Testis (tissue), 2 donors: ENCODE measurements around the gene PLCL1.

Experiments
- POLR2A ChIP-seq: fragments of 450-650 bp; IDR thresholded peaks from one replicate; pipeline ENCODE4 v1.6.1; 2017; ENCODE audit warnings: antibody characterized with exemption, mild to moderate bottlenecking, moderate library complexity
- TF ChIP-seq, protein P1 (sequence below), 3 experiments: fragments of 450-650 bp in 2 of 3; fragments of 200-600 bp in 1 of 3; sonication (generic) in 1 of 3; IDR thresholded peaks; one replicate each; pipeline ENCODE4 v1.5.1; 2016 to 2019; ENCODE audit warnings: antibody characterized with exemption in 3 of 3, mild to moderate bottlenecking in 2 of 3, moderate library complexity in 1 of 3

- TF ChIP-seq, protein P1, sequence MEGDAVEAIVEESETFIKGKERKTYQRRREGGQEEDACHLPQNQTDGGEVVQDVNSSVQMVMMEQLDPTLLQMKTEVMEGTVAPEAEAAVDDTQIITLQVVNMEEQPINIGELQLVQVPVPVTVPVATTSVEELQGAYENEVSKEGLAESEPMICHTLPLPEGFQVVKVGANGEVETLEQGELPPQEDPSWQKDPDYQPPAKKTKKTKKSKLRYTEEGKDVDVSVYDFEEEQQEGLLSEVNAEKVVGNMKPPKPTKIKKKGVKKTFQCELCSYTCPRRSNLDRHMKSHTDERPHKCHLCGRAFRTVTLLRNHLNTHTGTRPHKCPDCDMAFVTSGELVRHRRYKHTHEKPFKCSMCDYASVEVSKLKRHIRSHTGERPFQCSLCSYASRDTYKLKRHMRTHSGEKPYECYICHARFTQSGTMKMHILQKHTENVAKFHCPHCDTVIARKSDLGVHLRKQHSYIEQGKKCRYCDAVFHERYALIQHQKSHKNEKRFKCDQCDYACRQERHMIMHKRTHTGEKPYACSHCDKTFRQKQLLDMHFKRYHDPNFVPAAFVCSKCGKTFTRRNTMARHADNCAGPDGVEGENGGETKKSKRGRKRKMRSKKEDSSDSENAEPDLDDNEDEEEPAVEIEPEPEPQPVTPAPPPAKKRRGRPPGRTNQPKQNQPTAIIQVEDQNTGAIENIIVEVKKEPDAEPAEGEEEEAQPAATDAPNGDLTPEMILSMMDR (IDR thresholded peaks at IDR 0.05): no peak
- no peak for TF ChIP-seq POLR2A
Measured at GRCh38 chr2:198167346-198167745, 363.0 kb downstream of the PLCL1 start.
